ENCODE results near the gene RMND1.

The RMND1 gene

GRCh38 chr6:151442371-151442770 is 9.6 kb downstream of the RMND1 start:
- Histone ChIP-seq H3K4me2 (ENCODE audit: insufficient read depth, low read length, poor library complexity, severe bottlenecking) (no peak overlapping the region), H3K4ac (ENCODE audit: low read length) (no peak overlapping the region), H3K27ac (replicated peaks; ENCODE audit: low read length) (no peak overlapping the region), H3K14ac (ENCODE audit: low read length) (no peak overlapping the region), H3K79me1 (ENCODE audit: low read depth, low read length) (peaks cover 2% of the 10 kb centered on the region), H2BK5ac (ENCODE audit: low read length) (no peak overlapping the region), H3K27me3 (ENCODE audit: control insufficient read depth in 3 of 3, insufficient read depth in 3 of 3, low read depth in 1 of 3, low read length in 3 of 3) (no peaks in the 10 kb centered on the region), H2BK120ac (ENCODE audit: low read depth, low read length) (no peak overlapping the region), H3K9ac (ENCODE audit: low read depth, low read length, poor library complexity) (no peak overlapping the region), H2BK15ac (ENCODE audit: low read length) (no peak overlapping the region), H4K91ac (ENCODE audit: low read depth, low read length, poor library complexity) (no peak overlapping the region), H3K18ac (ENCODE audit: low read length) (no peak overlapping the region), H2AFZ (ENCODE audit: low read length) (no peak overlapping the region), H3K4me3 (ENCODE audit: low read length in 2 of 2) (no peak overlapping the region), H3K36me3 (replicated peaks in 1 of 2; ENCODE audit: control insufficient read depth in 2 of 2, insufficient read depth in 2 of 2, low read length in 2 of 2) (peaks cover 8 to 83% of the 10 kb centered on the region in 2 donors), H2BK12ac (ENCODE audit: low read length) (no peak overlapping the region), H4K8ac (ENCODE audit: low read depth, low read length) (no peak overlapping the region), H3K4me1 (ENCODE audit: control insufficient read depth in 2 of 2, insufficient read depth in 1 of 2, low read depth in 1 of 2, low read length in 2 of 2) (no peaks in the 10 kb centered on the region), H2AK5ac (ENCODE audit: low read depth, low read length) (no peak overlapping the region), H3K23ac (ENCODE audit: low read depth, low read length, poor library complexity) (no peak overlapping the region), H3K9me3 (replicated peaks in 1 of 2; ENCODE audit: control insufficient read depth in 2 of 2, insufficient read depth in 1 of 2, low read depth in 1 of 2, low read length in 2 of 2) (no peaks in the 10 kb centered on the region)
- WGBS, 2 donors (ENCODE audit: extremely low coverage in 2 of 2, insufficient read length in 2 of 2, insufficient replicate concordance in 1 of 2), result no CpG with 5 or more reads among the region's 9 CpGs
- DNase-seq (ENCODE audit: low spot score), result no peak

- Histone ChIP-seq H3K79me1 (ENCODE audit: low read depth, low read length) (peaks cover 2% of the 10 kb centered on the region), H3K4me2 (ENCODE audit: insufficient read depth, low read length, poor library complexity, severe bottlenecking) (no peak overlapping the region), H3K4me3 (ENCODE audit: low read length in 2 of 2) (no peak overlapping the region), H2AK5ac (ENCODE audit: low read depth, low read length) (no peak overlapping the region), H3K4me1 (ENCODE audit: control insufficient read depth in 2 of 2, insufficient read depth in 1 of 2, low read depth in 1 of 2, low read length in 2 of 2) (no peaks in the 10 kb centered on the region), H3K9me3 (replicated peaks in 1 of 2; ENCODE audit: control insufficient read depth in 2 of 2, insufficient read depth in 1 of 2, low read depth in 1 of 2, low read length in 2 of 2) (no peaks in the 10 kb centered on the region), H3K27me3 (ENCODE audit: control insufficient read depth in 3 of 3, insufficient read depth in 3 of 3, low read depth in 1 of 3, low read length in 3 of 3) (no peaks in the 10 kb centered on the region), H3K36me3 (replicated peaks in 1 of 2; ENCODE audit: control insufficient read depth in 2 of 2, insufficient read depth in 2 of 2, low read length in 2 of 2) (peaks cover 8 to 85% of the 10 kb centered on the region in 2 donors), H2AFZ (ENCODE audit: low read length) (no peak overlapping the region), H2BK120ac (ENCODE audit: low read depth, low read length) (no peak overlapping the region), H3K14ac (ENCODE audit: low read length) (no peak overlapping the region), H3K27ac (replicated peaks; ENCODE audit: low read length) (no peak overlapping the region), H4K91ac (ENCODE audit: low read depth, low read length, poor library complexity) (no peak overlapping the region), H3K18ac (ENCODE audit: low read length) (no peak overlapping the region), H2BK12ac (ENCODE audit: low read length) (no peak overlapping the region), H3K4ac (ENCODE audit: low read length) (no peak overlapping the region), H2BK5ac (ENCODE audit: low read length) (no peak overlapping the region), H3K9ac (ENCODE audit: low read depth, low read length, poor library complexity) (no peak overlapping the region), H3K23ac (ENCODE audit: low read depth, low read length, poor library complexity) (no peak overlapping the region), H2BK15ac (ENCODE audit: low read length) (no peak overlapping the region), H4K8ac (ENCODE audit: low read depth, low read length) (no peak overlapping the region)
- no peak for DNase-seq (ENCODE audit: low spot score)
- WGBS, 2 donors (ENCODE audit: extremely low coverage in 2 of 2, insufficient read length in 2 of 2, insufficient replicate concordance in 1 of 2), result no CpG with 5 or more reads among the region's 3 CpGs
Observed at GRCh38 chr6:151441390-151442166, 10.3 kb downstream of the RMND1 start.

- H2BK12ac ChIP-seq (ENCODE audit: low read length), result no peak overlapping the region
- no peak for DNase-seq (ENCODE audit: low spot score)
- H3K36me3 ChIP-seq (replicated peaks in 1 of 2; ENCODE audit: control insufficient read depth in 2 of 2, insufficient read depth in 2 of 2, low read length in 2 of 2), result peaks cover 11 to 86% of the 10 kb centered on the region in 2 donors
Observed at GRCh38 chr6:151440930-151441329, 11.0 kb downstream of the RMND1 start.

GRCh38 chr6:151440498-151440897 is 11.4 kb downstream of the RMND1 start:
- H2BK12ac ChIP-seq (ENCODE audit: low read length), result no peak overlapping the region
- no peak overlapping the region for H3K14ac ChIP-seq (ENCODE audit: low read length)
- no peak overlapping the region for H3K9ac ChIP-seq (ENCODE audit: low read depth, low read length, poor library complexity)
- no peak overlapping the region for H2AFZ ChIP-seq (ENCODE audit: low read length)
- peaks cover 2% of the 10 kb centered on the region for H3K79me1 ChIP-seq (ENCODE audit: low read depth, low read length)
- no peak overlapping the region for H3K27ac ChIP-seq (replicated peaks; ENCODE audit: low read length)
- H3K36me3 ChIP-seq (replicated peaks in 1 of 2; ENCODE audit: control insufficient read depth in 2 of 2, insufficient read depth in 2 of 2, low read length in 2 of 2), result peaks cover 11 to 84% of the 10 kb centered on the region in 2 donors
- no peak overlapping the region for H3K4me2 ChIP-seq (ENCODE audit: insufficient read depth, low read length, poor library complexity, severe bottlenecking)
- no CpG with 5 or more reads among the region's 1 CpG for WGBS, 2 donors (ENCODE audit: extremely low coverage in 2 of 2, insufficient read length in 2 of 2, insufficient replicate concordance in 1 of 2)
- H3K4me1 ChIP-seq (ENCODE audit: control insufficient read depth in 2 of 2, insufficient read depth in 1 of 2, low read depth in 1 of 2, low read length in 2 of 2), result no peaks in the 10 kb centered on the region
- H3K4ac ChIP-seq (ENCODE audit: low read length), result no peak overlapping the region
- no peaks in the 10 kb centered on the region for H3K9me3 ChIP-seq (replicated peaks in 1 of 2; ENCODE audit: control insufficient read depth in 2 of 2, insufficient read depth in 1 of 2, low read depth in 1 of 2, low read length in 2 of 2)
- H4K91ac ChIP-seq (ENCODE audit: low read depth, low read length, poor library complexity), result no peak overlapping the region
- no peak overlapping the region for H3K4me3 ChIP-seq (ENCODE audit: low read length in 2 of 2)
- H2AK5ac ChIP-seq (ENCODE audit: low read depth, low read length), result no peak overlapping the region
- no peaks in the 10 kb centered on the region for H3K27me3 ChIP-seq (ENCODE audit: control insufficient read depth in 3 of 3, insufficient read depth in 3 of 3, low read depth in 1 of 3, low read length in 3 of 3)
- no peak for DNase-seq (ENCODE audit: low spot score)
- H2BK15ac ChIP-seq (ENCODE audit: low read length), result no peak overlapping the region
- no peak overlapping the region for H4K8ac ChIP-seq (ENCODE audit: low read depth, low read length)
- H3K23ac ChIP-seq (ENCODE audit: low read depth, low read length, poor library complexity), result no peak overlapping the region
- H2BK120ac ChIP-seq (ENCODE audit: low read depth, low read length), result no peak overlapping the region
- H2BK5ac ChIP-seq (ENCODE audit: low read length), result no peak overlapping the region
- no peak overlapping the region for H3K18ac ChIP-seq (ENCODE audit: low read length)

More at GRCh38 chr6:151440930-151441329, 11.0 kb downstream of the RMND1 start:
- Histone ChIP-seq H2BK120ac (ENCODE audit: low read depth, low read length) (no peak overlapping the region), H3K9me3 (replicated peaks in 1 of 2; ENCODE audit: control insufficient read depth in 2 of 2, insufficient read depth in 1 of 2, low read depth in 1 of 2, low read length in 2 of 2) (no peaks in the 10 kb centered on the region), H3K4ac (ENCODE audit: low read length) (no peak overlapping the region), H3K18ac (ENCODE audit: low read length) (no peak overlapping the region), H3K4me1 (ENCODE audit: control insufficient read depth in 2 of 2, insufficient read depth in 1 of 2, low read depth in 1 of 2, low read length in 2 of 2) (no peaks in the 10 kb centered on the region), H3K79me1 (ENCODE audit: low read depth, low read length) (peaks cover 2% of the 10 kb centered on the region), H3K27ac (replicated peaks; ENCODE audit: low read length) (no peak overlapping the region), H3K4me3 (ENCODE audit: low read length in 2 of 2) (no peak overlapping the region), H2AK5ac (ENCODE audit: low read depth, low read length) (no peak overlapping the region), H2AFZ (ENCODE audit: low read length) (no peak overlapping the region), H2BK5ac (ENCODE audit: low read length) (no peak overlapping the region), H4K91ac (ENCODE audit: low read depth, low read length, poor library complexity) (no peak overlapping the region), H3K14ac (ENCODE audit: low read length) (no peak overlapping the region), H2BK15ac (ENCODE audit: low read length) (no peak overlapping the region), H4K8ac (ENCODE audit: low read depth, low read length) (no peak overlapping the region), H3K27me3 (ENCODE audit: control insufficient read depth in 3 of 3, insufficient read depth in 3 of 3, low read depth in 1 of 3, low read length in 3 of 3) (no peaks in the 10 kb centered on the region), H3K9ac (ENCODE audit: low read depth, low read length, poor library complexity) (no peak overlapping the region), H3K4me2 (ENCODE audit: insufficient read depth, low read length, poor library complexity, severe bottlenecking) (no peak overlapping the region), H3K23ac (ENCODE audit: low read depth, low read length, poor library complexity) (no peak overlapping the region)
- WGBS, 2 donors (ENCODE audit: extremely low coverage in 2 of 2, insufficient read length in 2 of 2, insufficient replicate concordance in 1 of 2), result no CpG with 5 or more reads among the region's 2 CpGs
